Activated CD4-positive, alpha-beta memory T cell treated with anti-CD3 and anti-CD28 coated beads, Interleukin-2, amount 10 ng/mL, durations not matched to agents 7 days and 5 days (primary cell): ENCODE measurements around the gene GMEB1. TPM values are rescaled to one million over a fixed set of nuclear protein-coding genes. Genes with fewer than 3 reads are reported as not detected.
A peak's percentile ranks its signal among the peaks of the same experiment; 100 is the strongest.
"Not testable (repeated sequence)": the region's sequence is repeated elsewhere in the genome, so short reads cannot be mapped to it uniquely, and the experiment has no call there.

Experiments used
- CTCF ChIA-PET: fragments of 350-600 bp; sonication (Branson Sonifier 250); formaldehyde crosslinking; loops from one replicate; lab custom pipeline; 2021; ENCODE audit warnings: antibody characterized with exemption, inconsistent platforms; lab: Charles Lee
- POLR2A ChIA-PET: fragments of 350-600 bp; sonication (Branson Sonifier 250); formaldehyde crosslinking; loops from one replicate; lab custom pipeline; 2021; ENCODE audit warnings: antibody characterized with exemption; lab: Charles Lee
- DNase-seq: peaks from one replicate; pipeline ENCODE4 v3.0.0-alpha.2; 2020
- H3K27ac Mint-ChIP-seq: one replicate; pipeline ENCODE4 v1.8.0; 2021; ENCODE audit warnings: mild to moderate bottlenecking, mixed read lengths
- H3K27me3 Mint-ChIP-seq: one replicate; pipeline ENCODE4 v1.8.0; 2021; ENCODE audit warnings: mixed read lengths
- H3K36me3 Mint-ChIP-seq: one replicate; pipeline ENCODE4 v1.8.0; 2021; ENCODE audit warnings: low read depth, mixed read lengths
- H3K4me1 Mint-ChIP-seq: one replicate; pipeline ENCODE4 v1.8.0; 2021; ENCODE audit warnings: mixed read lengths
- H3K4me3 Mint-ChIP-seq: one replicate; pipeline ENCODE4 v1.8.0; 2021; ENCODE audit warnings: mild to moderate bottlenecking, mixed read lengths
- H3K9me3 Mint-ChIP-seq: one replicate; pipeline ENCODE4 v1.8.0; 2021; ENCODE audit warnings: mixed read lengths
- total RNA-seq, 2 experiments: library from RNA; stranded (reverse); gene quantifications; one replicate each; pipeline ENCODE4 v1.2.3, GENCODE V29; 2021

Gene GMEB1
- total RNA-seq, 2 experiments from 2014 or later = 27.7 to 28.7 TPM

- H3K4me1 Mint-ChIP-seq = peaks cover 33% of the 10 kb centered on the region
- ChIA-PET CTCF (interaction anchor here (0.7 to 2.2 kb wide), 8 partner anchors 13 to 828 kb away, joined by 3 to 15 read pairs (median 4); partner anchors contain the start of genes GMEB1 and YTHDF2), POLR2A (interaction anchor here (0.6 to 11.9 kb wide), 62 partner anchors 8 to 819 kb away, joined by 3 to 441 read pairs (median 4); partner anchors contain the start of genes GMEB1, MED18, RCC1 and SRSF4)
- peak within 1 kb of the TSS; percentile 79 for H3K4me3 Mint-ChIP-seq
- no peaks in the 10 kb centered on the region for H3K36me3 Mint-ChIP-seq
- peak; percentile 90 for DNase-seq
- no peaks in the 10 kb centered on the region for H3K9me3 Mint-ChIP-seq
- peak within 1 kb of the TSS; percentile 99 for H3K27ac Mint-ChIP-seq
- H3K27me3 Mint-ChIP-seq = no peaks in the 10 kb centered on the region
Observed at GRCh38 chr1:28648474-28649198, 19.9 kb upstream of the GMEB1 start, which contains the start of gene RNU11. Gene RNU11, plus strand, starts transcription at chr1:28648600.

GRCh38 chr1:28653063-28653462, 15.5 kb upstream of the GMEB1 start:
- H3K4me3 Mint-ChIP-seq, H3K27me3 Mint-ChIP-seq, H3K27ac Mint-ChIP-seq, H3K4me1 Mint-ChIP-seq, H3K36me3 Mint-ChIP-seq, H3K9me3 Mint-ChIP-seq, DNase-seq, CTCF ChIA-PET: not testable (repeated sequence)
- POLR2A ChIA-PET = interaction anchor here (1.0 to 1.2 kb wide), 2 partner anchors 10 to 16 kb away, joined by 4 to 5 read pairs; partner anchors contain the start of genes GMEB1 and TAF12

GRCh38 chr1:28653870-28654269, 14.7 kb upstream of the GMEB1 start:
- H3K4me1 Mint-ChIP-seq = not testable (repeated sequence)
- CTCF ChIA-PET = interaction anchor here (1.5 kb wide), 1 partner anchor 83 kb away, joined by 6 read pairs; the partner anchor contains the start of gene YTHDF2
- POLR2A ChIA-PET = interaction anchor here (1.2 kb wide), 1 partner anchor 14 kb away, joined by 6 read pairs; the partner anchor contains the start of gene GMEB1

GRCh38 chr1:28655448-28656311, 12.9 kb upstream of the GMEB1 start:
- H3K4me1 Mint-ChIP-seq, H3K27me3 Mint-ChIP-seq, H3K9me3 Mint-ChIP-seq, H3K27ac Mint-ChIP-seq, H3K36me3 Mint-ChIP-seq, DNase-seq, H3K4me3 Mint-ChIP-seq: not testable (repeated sequence)
- CTCF ChIA-PET = interaction anchor here (1.4 kb wide), 1 partner anchor 222 kb away, joined by 3 read pairs; no protein-coding TSS in a partner anchor
- POLR2A ChIA-PET = interaction anchor here (2.2 to 2.7 kb wide), 2 partner anchors 12 to 14 kb away, joined by 7 to 9 read pairs; partner anchors contain the start of gene GMEB1

More at GRCh38 chr1:28653870-28654269, 14.7 kb upstream of the GMEB1 start:
- H3K27ac Mint-ChIP-seq, H3K4me3 Mint-ChIP-seq, H3K27me3 Mint-ChIP-seq, DNase-seq, H3K36me3 Mint-ChIP-seq, H3K9me3 Mint-ChIP-seq: not testable (repeated sequence)

GRCh38 chr1:28656335-28656734, 12.2 kb upstream of the GMEB1 start:
- CTCF ChIA-PET = interaction anchor here (1.3 to 1.4 kb wide), 2 partner anchors 13 to 221 kb away, joined by 3 to 4 read pairs; partner anchors contain the start of gene TAF12
- H3K27me3 Mint-ChIP-seq = no peaks in the 10 kb centered on the region

GRCh38 chr1:28663871-28664470, 4.6 kb upstream of the GMEB1 start:
- Mint-ChIP-seq H3K36me3 (no peaks in the 10 kb centered on the region), H3K27me3 (no peaks in the 10 kb centered on the region), H3K27ac (no peak overlapping the region), H3K4me3 (no peak overlapping the region), H3K9me3 (no peaks in the 10 kb centered on the region), H3K4me1 (peaks cover 13% of the 10 kb centered on the region)
- CTCF ChIA-PET = no interaction called here
- POLR2A ChIA-PET = interaction anchor here (9.3 kb wide), 1 partner anchor 18 kb away, joined by 441 read pairs; the partner anchor contains the start of genes RNU11 and TAF12
- no peak for DNase-seq

More at GRCh38 chr1:28656335-28656734, 12.2 kb upstream of the GMEB1 start:
- H3K9me3 Mint-ChIP-seq = no peaks in the 10 kb centered on the region
- H3K4me1 Mint-ChIP-seq = no peaks in the 10 kb centered on the region
- POLR2A ChIA-PET = interaction anchor here (2.2 to 2.7 kb wide), 2 partner anchors 11 to 13 kb away, joined by 7 to 9 read pairs; partner anchors contain the start of gene GMEB1
- H3K36me3 Mint-ChIP-seq = no peaks in the 10 kb centered on the region
- DNase-seq = no peak
- H3K27ac Mint-ChIP-seq = no peak overlapping the region
- no peak overlapping the region for H3K4me3 Mint-ChIP-seq

GRCh38 chr1:28666806-28667205, 1.8 kb upstream of the GMEB1 start:
- Mint-ChIP-seq H3K9me3 (no peaks in the 10 kb centered on the region), H3K27ac (no peak overlapping the region), H3K4me1 (peaks cover 17% of the 10 kb centered on the region), H3K36me3 (no peaks in the 10 kb centered on the region), H3K4me3 (no peak overlapping the region), H3K27me3 (no peaks in the 10 kb centered on the region)
- CTCF ChIA-PET = no interaction called here
- DNase-seq = no peak
- POLR2A ChIA-PET = interaction anchor here (1.9 to 9.3 kb wide), 4 partner anchors 10 to 86 kb away, joined by 9 to 441 read pairs (median 82); partner anchors contain the start of genes RNU11, TAF12 and YTHDF2

- Mint-ChIP-seq H3K4me3 (peak overlapping the region; percentile 92), H3K27me3 (no peaks in the 10 kb centered on the region), H3K4me1 (peaks cover 19% of the 10 kb centered on the region), H3K9me3 (no peaks in the 10 kb centered on the region), H3K27ac (peak overlapping the region; percentile 97), H3K36me3 (peaks cover 3% of the 10 kb centered on the region)
- DNase-seq = peak; percentile 49
- ChIA-PET CTCF (interaction anchor here (0.5 to 4.8 kb wide), 9 partner anchors 21 to 512 kb away, joined by 3 to 52 read pairs (median 3); partner anchors contain the start of genes RNU11, SRSF4, TAF12 and YTHDF2), POLR2A (interaction anchor here (0.6 to 9.3 kb wide), 32 partner anchors 9 to 512 kb away, joined by 3 to 441 read pairs (median 5); partner anchors contain the start of genes EPB41, MED18, RCC1 and RNU11)
Observed at GRCh38 chr1:28668956-28669723, 556 bp downstream of the GMEB1 start.

- H3K36me3 Mint-ChIP-seq = peaks cover 7% of the 10 kb centered on the region
- H3K27ac Mint-ChIP-seq = no peak overlapping the region
- CTCF ChIA-PET = interaction anchor here (0.9 to 4.8 kb wide), 3 partner anchors 31 to 65 kb away, joined by 4 to 52 read pairs (median 6); partner anchors contain the start of gene YTHDF2
- H3K4me1 Mint-ChIP-seq = peaks cover 13% of the 10 kb centered on the region
- no peaks in the 10 kb centered on the region for H3K9me3 Mint-ChIP-seq
- H3K4me3 Mint-ChIP-seq = no peak overlapping the region
- H3K27me3 Mint-ChIP-seq = no peaks in the 10 kb centered on the region
- no peak for DNase-seq
- POLR2A ChIA-PET = interaction anchor here (1.1 to 9.3 kb wide), 2 partner anchors 11 to 26 kb away, joined by 3 to 441 read pairs; partner anchors contain the start of genes RNU11 and TAF12
Observed at GRCh38 chr1:28671254-28671780, 2.7 kb downstream of the GMEB1 start.

- CTCF ChIA-PET, POLR2A ChIA-PET, H3K27ac Mint-ChIP-seq, H3K4me3 Mint-ChIP-seq, H3K36me3 Mint-ChIP-seq, H3K9me3 Mint-ChIP-seq, DNase-seq, H3K27me3 Mint-ChIP-seq: not testable (repeated sequence)
- H3K4me1 Mint-ChIP-seq = peaks cover 12% of the 10 kb centered on the region
Observed at GRCh38 chr1:28672971-28673370, 4.4 kb downstream of the GMEB1 start.

GRCh38 chr1:28675924-28676257, 7.3 kb downstream of the GMEB1 start:
- H3K9me3 Mint-ChIP-seq = no peaks in the 10 kb centered on the region
- CTCF ChIA-PET = interaction anchor here (0.6 to 1.0 kb wide), 2 partner anchors 61 to 148 kb away, joined by 3 to 5 read pairs; partner anchors contain the start of gene YTHDF2
- POLR2A ChIA-PET = no interaction called here
- no peak overlapping the region for H3K4me3 Mint-ChIP-seq
- H3K4me1 Mint-ChIP-seq = peaks cover 7% of the 10 kb centered on the region
- H3K27ac Mint-ChIP-seq = no peak overlapping the region
- H3K27me3 Mint-ChIP-seq = no peaks in the 10 kb centered on the region
- no peak for DNase-seq
- H3K36me3 Mint-ChIP-seq = peaks cover 7% of the 10 kb centered on the region
